Globus pallidus (tissue), 1 donor: ENCODE measurements around the gene CERK.

Experiments
- DNase-seq: peaks from one replicate; pipeline ENCODE4 v3.0.0-alpha.2; 2015; ENCODE audit warnings: low spot score

CERK gene

DNA sequence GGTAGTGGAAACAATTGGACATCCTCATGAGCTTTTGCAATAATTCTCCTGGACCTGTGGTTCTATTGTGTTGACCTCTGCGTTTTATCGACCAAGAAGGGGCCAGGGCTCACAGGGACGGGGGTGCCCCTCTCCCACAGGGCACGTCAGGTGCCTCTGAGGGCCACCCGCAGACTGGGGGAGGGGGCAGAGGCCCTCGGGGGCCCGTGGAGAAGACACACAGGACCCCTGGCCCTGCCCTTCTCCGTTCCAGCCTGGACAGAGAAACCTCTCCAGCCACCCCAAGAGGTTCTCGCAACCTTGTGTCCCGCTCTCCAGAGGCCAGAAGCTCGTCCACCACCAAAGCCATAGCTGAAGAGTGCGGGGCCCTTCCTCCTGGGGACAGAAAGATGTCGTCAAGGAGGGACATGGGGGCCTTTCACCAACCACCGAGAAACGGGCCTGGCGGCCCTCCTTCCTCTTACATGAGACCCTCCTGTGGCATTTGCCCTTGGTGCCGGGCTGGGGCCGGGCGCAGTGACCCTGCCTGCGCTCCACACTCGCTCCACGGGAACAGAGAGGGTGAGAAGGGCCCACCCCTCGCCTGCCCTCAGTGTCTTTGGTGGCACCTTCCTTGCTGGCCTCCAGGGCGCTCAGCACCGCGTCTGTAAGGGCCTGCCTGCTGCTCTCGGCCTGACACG lies 60.6 kb downstream of the CERK start:
- no peak for DNase-seq

DNA sequence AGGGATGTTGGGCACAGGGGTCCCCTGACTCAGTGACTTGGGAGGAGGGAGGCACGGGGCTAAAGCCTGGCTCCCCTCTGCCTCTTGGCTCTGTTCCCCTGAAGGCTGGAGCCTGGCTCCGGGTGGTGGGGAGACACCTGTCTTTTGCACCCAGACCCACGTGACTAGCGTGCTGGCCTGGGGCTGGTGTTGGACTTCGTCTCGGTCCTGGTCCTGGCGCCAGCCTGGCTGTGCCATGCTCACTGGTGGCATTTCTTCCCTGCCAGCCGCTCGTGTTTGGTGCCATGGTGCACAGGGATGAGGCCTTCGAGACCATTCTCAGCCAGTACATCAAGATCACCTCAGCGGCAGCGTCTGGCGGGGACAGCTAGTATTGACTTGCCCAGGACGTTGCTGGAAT lies 61.2 kb downstream of the CERK start:
- no peak for DNase-seq

- DNase-seq, result no peak
Measured at GRCh38 chr22:46676479-46676878, 61.6 kb downstream of the CERK start.

DNA sequence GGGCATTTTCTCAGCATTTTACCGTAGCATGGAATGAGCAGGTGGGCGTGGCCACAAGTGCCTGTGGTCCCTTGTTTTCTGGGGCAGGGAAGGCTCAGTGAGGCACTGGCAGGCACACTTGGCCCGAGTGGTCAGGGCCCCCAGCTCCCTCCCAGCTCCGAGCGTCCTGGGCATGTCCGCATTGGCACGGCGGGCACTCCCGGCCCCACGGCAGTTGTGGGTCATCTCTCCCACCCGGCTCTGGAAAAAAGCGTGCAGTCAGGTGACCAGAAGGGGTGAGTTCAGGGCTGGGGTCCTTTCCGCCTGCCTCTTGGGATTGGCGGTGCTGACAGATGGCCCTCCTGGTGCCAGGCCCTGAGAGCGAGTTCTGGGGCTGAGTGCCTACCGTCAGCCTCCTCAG lies 62.1 kb downstream of the CERK start:
- DNase-seq, result no peak

DNA sequence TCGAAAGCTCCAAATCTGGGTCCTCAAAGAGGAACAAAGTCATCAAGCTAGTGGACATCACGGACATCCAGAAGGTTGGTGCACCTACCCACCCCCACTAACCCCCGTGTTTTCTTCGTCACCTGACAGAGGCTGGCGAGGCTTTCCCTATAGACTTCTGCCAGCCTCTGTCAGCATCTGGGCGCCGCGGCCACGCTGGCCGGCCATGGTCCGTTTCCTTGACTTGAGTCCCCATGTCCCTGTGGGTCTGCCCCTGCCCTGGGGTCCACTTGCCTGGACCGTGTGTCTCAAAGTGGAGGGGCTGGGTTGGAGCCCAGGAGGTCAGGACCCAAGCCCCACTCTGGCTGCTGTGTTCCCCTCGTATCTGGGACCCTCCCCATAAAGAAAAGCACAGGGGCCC lies 62.6 kb downstream of the CERK start:
- no peak for DNase-seq

GRCh38 chr22:46674906-46675305 lies 63.1 kb downstream of the CERK start:
- no peak for DNase-seq

GRCh38 chr22:46674367-46674781 lies 63.7 kb downstream of the CERK start:
- DNase-seq, result no peak

DNA sequence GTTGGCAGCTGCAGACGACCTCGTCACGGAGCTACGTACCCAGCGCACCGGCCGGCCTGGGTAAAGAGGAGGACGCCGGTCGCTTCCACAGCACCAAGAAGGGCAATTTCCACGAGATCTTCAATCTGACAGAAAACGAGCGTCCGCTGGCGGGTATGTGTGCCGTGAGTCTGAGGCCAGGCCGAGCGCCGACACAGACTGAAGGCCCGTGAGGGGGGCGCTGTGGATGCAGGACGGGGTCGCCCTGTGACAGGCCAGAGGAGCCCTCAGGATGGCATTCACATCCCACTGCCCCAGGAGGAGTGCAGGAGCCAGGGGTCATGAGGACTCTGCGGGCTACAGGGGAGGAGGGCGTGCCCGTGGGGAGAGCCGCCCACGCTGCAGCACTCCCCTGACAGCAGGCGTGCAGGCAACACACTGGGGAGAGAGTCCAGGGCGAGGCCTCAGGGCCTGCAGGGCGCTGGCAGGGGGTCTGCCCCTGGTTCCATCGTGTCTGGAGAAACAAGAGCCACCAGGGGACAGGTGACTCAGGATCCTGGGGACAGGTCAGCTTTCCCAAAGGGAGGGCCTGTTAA lies 64.3 kb downstream of the CERK start:
- no peak for DNase-seq

GRCh38 chr22:46673205-46673604 lies 64.8 kb downstream of the CERK start:
- no peak for DNase-seq

GRCh38 chr22:46672731-46673130 lies 65.3 kb downstream of the CERK start:
- no peak for DNase-seq

GRCh38 chr22:46671824-46672432 lies 66.1 kb downstream of the CERK start:
- no peak for DNase-seq

GRCh38 chr22:46669201-46669600 lies 68.9 kb downstream of the CERK start:
- DNase-seq, result no peak

DNA sequence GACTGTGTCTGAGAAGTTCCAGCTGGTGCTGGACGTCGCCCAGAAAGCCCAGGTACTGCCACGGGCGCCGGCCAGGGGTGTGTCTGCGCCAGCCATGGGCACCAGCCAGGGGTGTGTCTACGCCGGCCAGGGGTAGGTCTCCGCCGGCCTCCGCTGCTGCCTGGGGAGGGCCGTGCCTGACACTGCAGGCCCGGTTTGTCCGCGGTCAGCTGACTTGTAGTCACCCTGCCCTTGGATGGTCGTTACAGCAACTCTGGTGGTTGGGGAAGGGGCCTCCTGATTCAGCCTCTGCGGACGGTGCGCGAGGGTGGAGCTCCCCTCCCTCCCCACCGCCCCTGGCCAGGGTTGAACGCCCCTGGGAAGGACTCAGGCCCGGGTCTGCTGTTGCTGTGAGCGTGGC lies 69.9 kb downstream of the CERK start:
- no peak for DNase-seq

- DNase-seq, result no peak
Measured at GRCh38 chr22:46667245-46667623, 70.8 kb downstream of the CERK start.

GRCh38 chr22:46666577-46667244 lies 71.3 kb downstream of the CERK start:
- no peak for DNase-seq

- no peak for DNase-seq
Measured at GRCh38 chr22:46665751-46666280, 72.2 kb downstream of the CERK start.

GRCh38 chr22:46665151-46665695 lies 72.8 kb downstream of the CERK start:
- no peak for DNase-seq

DNA sequence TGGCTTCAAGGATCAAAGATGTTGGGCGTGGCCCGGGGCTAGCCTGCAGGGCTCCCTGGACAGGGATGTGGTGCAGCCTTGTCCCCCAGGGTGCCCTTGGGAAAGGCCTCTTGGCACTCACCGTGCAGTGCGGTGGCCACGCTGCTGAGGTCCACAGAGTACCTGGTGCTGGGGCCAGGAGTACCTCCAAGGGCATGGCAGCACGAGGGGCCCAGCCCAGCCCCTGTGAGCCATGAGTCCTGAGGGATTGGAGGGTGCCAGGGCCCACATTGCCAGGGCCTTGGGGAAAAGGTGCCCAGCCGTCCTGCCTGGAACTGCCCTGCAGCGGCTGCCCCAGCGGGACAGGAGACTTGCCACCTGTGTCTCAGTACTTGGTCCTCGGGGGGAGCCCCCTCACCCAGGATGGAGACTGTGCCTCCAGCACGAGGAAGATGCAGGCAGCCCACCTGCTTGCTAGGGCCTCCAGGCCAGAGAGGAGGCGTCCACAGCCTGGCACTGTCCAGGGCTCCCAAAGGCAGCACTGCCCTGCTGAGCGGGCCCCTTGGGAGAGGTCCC lies 73.7 kb downstream of the CERK start:
- no peak for DNase-seq

DNA sequence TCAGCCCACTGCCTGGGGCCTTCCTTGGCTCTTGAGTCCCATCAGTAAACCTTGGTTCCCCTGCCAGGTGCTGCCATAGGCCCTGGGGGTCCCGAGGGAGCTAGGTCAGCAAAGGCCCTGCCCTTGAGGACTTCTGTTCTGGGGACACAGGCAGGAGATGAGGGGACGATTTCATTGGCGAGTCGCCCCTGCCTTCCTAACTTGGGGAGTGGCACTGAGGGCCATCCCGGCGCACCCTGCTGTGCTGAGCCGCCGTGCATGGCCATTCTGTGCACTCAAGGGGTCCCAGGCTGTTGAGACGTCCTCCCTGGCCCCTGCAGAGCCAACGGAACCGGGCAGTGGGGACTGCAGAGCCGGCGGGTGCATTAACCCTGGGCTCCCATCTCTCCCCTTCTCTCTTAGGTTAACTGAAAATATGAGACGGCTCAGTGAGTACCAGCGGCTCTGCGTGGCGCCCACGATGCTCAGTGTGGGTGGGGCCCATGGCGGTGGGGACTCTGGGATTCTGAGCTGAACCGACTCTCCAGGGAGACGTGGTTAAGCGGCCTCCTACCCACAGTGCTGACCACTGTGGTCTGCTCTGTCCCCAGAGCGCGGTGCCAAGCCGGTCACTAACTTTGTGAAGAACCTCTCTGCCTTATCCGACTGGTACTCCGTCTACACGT lies 74.5 kb downstream of the CERK start:
- no peak for DNase-seq

GRCh38 chr22:46663001-46663400 lies 75.1 kb downstream of the CERK start:
- no peak for DNase-seq

- no peak for DNase-seq
Measured at GRCh38 chr22:46662226-46662625, 75.8 kb downstream of the CERK start.
